Bronchial epithelial cell (primary cell): ENCODE results near the gene C16orf74. TPM values are rescaled to one million over a fixed set of nuclear protein-coding genes. Genes with fewer than 3 reads are reported as not detected.

Experiments used
- DNase-seq: peaks from one replicate; pipeline ENCODE4 v3.0.0-alpha.2; 2010; ENCODE audit warnings: low read depth
- FAIRE-seq: peaks from 2 replicates; lab custom pipeline; 2011; peaks lifted over from hg19 to GRCh38; lab: Jason Lieb, UNC
- H3K27me3 ChIP-seq: 2 replicates; pipeline ENCODE4 v1.5.1; 2011; ENCODE audit warnings: low read length; ENCODE audit not compliant: control insufficient read depth, insufficient read depth
- H3K36me3 ChIP-seq: 2 replicates; pipeline ENCODE4 v1.5.1; 2011; ENCODE audit warnings: low read length; ENCODE audit not compliant: control insufficient read depth, insufficient read depth
- H3K4me3 ChIP-seq: 2 replicates; pipeline ENCODE4 v1.5.1; 2011; ENCODE audit warnings: mild to moderate bottlenecking, low read depth, low read length, control low read depth
- total RNA-seq: library from RNA; depleted of rRNA; stranded (reverse); fragments of >200 nt; gene quantifications from 2 replicates; pipeline ENCODE4 v1.2.1, GENCODE V29; 2014
- TF ChIP-seq, protein P1 (sequence below): IDR thresholded peaks from 2 replicates; pipeline ENCODE4 v1.5.1; 2011; ENCODE audit warnings: mild to moderate bottlenecking, moderate library complexity, low read length, control low read depth, inconsistent platforms; ENCODE audit not compliant: insufficient read depth, severe bottlenecking

C16orf74 gene
- total RNA-seq, 1 donor from 2014 or later = 167 TPM

DNA sequence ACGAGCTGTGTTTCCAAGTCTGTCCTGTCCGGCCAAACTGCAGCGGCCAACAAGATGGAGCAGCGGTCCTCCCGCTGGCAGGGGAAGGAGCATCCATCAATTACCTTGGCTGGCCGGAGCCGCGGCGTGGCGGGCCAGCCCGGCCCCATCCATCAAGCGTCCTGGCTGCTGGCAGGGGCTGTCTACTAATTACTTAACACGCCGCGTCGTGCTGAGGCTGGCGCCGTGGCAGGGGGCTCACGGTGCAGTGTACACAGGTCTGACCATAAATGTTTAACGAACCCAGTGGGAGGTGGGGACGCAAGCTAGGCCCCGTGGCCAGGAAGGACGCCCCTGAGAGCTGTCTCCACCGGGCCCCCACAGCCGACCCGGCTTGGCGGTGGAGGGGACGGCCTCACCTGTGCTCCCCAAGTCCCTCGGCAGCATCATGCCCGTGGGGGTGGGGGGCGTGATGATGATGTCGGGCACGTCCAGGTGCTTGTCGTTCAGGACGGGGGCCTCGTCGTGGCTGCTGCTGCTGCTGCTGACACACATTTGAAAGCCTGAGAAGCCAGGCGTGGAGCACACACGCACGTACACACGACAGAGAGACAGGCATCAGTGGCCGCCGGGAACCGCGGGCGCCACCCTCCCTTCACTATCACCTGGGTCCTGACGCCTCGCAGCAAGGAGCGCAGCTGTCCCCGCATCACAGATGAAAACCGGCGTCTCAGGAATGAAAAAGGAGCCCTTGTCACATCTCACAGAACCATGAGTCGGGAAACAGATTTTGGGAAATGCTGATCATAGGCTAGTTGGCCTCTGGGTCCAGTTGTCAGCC is 40.9 kb downstream of the C16orf74 start:
- FAIRE-seq (no peak), DNase-seq (no peak)
- Histone ChIP-seq H3K36me3 (peaks cover 41% of the 10 kb centered on the region), H3K27me3 (no peaks in the 10 kb centered on the region), H3K4me3 (no peak overlapping the region)
- TF ChIP-seq, protein P1, sequence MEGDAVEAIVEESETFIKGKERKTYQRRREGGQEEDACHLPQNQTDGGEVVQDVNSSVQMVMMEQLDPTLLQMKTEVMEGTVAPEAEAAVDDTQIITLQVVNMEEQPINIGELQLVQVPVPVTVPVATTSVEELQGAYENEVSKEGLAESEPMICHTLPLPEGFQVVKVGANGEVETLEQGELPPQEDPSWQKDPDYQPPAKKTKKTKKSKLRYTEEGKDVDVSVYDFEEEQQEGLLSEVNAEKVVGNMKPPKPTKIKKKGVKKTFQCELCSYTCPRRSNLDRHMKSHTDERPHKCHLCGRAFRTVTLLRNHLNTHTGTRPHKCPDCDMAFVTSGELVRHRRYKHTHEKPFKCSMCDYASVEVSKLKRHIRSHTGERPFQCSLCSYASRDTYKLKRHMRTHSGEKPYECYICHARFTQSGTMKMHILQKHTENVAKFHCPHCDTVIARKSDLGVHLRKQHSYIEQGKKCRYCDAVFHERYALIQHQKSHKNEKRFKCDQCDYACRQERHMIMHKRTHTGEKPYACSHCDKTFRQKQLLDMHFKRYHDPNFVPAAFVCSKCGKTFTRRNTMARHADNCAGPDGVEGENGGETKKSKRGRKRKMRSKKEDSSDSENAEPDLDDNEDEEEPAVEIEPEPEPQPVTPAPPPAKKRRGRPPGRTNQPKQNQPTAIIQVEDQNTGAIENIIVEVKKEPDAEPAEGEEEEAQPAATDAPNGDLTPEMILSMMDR = no peak

DNA sequence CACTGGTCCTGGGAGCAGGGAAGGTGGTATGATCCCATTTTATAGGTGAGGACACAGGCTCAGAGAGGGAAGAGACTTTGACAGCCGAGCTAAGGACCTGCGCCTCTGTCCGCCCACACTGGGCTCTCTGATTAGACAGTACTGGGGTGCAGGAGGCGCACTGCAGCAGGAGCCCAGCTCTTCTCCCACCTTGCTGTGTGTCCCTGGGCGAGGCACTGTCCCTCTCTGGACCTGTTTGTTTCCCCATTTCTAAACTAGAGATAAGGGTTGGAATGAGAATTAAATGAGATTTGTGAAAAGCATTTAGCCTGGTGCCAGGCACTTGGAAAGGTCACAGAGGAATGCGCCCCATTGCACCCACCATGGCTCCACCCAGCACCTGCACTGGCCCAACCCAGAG is 42.6 kb downstream of the C16orf74 start:
- Histone ChIP-seq H3K27me3 (no peaks in the 10 kb centered on the region), H3K4me3 (no peak overlapping the region), H3K36me3 (peaks cover 37% of the 10 kb centered on the region)
- TF ChIP-seq, protein P1 = no peak
- FAIRE-seq (no peak), DNase-seq (no peak)

DNA sequence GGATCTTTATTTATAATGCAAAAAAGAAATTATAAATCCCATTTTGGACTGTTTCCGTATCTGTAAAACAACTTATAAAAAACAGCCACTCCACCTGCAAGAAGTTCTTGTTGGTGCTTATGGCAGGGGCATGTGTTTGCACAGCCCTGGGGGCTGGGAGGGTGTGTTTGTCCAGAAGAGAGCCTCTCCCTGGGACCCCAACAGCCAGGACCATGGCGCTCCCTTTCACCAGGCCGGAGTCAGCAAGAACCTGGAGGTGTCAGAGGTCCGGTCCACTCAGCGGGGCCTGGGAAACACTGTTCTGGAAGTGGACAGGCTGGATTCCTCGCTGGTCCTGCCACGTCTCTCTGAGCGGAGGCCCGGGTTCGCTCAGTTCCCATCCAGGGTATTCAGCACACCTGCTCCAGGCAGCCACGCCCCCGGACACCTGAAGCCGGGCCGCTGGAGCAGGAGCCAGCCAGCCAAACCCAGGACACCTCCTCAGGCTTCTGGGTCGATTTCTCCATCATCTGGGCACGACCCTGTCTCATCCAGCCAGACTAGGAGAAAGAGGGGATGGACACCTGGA is 43.3 kb downstream of the C16orf74 start:
- TF ChIP-seq, protein P1 = no peak
- DNase-seq = no peak
- FAIRE-seq = no peak

DNA sequence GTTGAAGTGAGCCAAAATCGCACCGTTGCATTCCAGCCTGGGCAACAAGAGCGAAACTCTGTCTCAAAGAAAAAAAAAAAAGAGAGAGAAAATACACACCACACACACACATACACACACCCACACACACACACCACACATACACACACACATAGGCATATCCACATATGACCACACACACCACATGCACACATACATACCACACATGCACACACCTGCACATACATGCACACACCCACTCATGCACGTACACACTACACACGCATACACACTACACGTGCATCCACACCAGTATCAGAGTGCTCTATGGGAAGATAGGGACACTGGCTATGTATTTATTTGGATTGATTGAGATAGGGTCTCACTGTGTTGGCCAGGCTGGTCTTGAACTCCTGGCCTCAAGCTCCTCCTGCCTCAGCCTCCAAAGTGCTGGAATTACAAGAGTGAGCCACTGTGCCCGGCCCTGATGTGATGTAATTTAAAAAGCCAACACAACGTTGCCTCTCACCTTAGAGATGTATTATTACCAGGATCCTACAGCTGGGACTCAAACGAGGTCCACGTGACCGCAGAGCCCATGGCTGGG is 44.4 kb downstream of the C16orf74 start:
- FAIRE-seq = peak; percentile 83

More for the DNA sequence above, 43.3 kb downstream of the C16orf74 start:
- no peaks in the 10 kb centered on the region for H3K27me3 ChIP-seq
- no peak overlapping the region for H3K4me3 ChIP-seq
- H3K36me3 ChIP-seq = peaks cover 33% of the 10 kb centered on the region

DNA sequence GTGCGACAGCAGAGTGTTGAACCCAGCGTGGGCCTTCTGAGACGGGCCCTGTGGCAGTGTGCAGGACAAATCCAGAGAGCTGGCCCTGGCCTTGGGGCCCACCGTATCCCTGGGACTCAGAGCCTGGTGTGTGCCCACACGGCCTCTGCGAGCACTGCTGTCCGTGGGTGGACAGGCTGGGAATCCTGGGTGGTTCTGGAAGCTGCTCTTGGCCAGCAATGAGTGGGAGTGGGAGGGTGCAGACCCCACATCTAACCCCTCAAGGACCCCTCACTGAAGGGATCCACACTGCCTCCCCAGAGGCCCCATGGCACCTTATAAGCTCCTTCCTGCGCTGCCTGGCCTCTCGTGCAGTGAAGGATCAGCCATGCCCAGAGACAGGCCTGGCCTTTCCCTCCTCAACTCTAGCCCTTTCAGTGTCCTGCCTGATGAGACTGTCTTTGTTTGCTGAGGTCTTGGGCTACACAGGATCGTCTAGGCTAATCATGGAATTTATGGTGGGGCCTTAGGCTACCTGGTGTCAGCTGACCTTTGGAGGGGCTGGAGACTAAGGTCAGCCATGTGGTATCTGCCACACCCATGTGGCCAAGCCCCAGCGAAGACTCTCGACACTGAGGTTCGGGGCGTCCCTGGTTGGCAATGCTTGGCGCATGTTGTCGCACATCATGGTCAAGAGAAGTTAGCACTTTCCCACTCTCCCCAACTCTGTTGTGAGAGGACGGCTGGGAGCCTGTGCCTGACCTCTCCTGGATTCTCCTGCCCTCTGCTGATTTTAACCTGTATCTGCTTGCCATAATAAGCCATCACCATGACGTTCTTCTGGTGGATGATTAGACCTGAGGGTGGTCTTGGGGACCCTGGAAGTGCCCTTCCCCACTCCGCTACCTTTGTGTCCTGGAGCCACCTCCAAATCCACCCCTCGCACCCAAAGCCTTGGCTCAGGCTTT is 45.7 kb downstream of the C16orf74 start:
- TF ChIP-seq, protein P1 = no peak
- FAIRE-seq = no peak

More for the DNA sequence above, 44.4 kb downstream of the C16orf74 start:
- Histone ChIP-seq H3K27me3 (no peaks in the 10 kb centered on the region), H3K4me3 (no peak overlapping the region), H3K36me3 (peaks cover 31% of the 10 kb centered on the region)
- DNase-seq = no peak
- TF ChIP-seq, protein P1 = no peak

More for the DNA sequence above, 45.7 kb downstream of the C16orf74 start:
- peaks cover 26% of the 10 kb centered on the region for H3K36me3 ChIP-seq
- H3K4me3 ChIP-seq = no peak overlapping the region
- H3K27me3 ChIP-seq = no peaks in the 10 kb centered on the region
- DNase-seq = no peak
